Stimulated activated CD4-positive, alpha-beta T cell treated with anti-CD3 and anti-CD28 coated beads, Interleukin-2, amount 100 ng/mL, for 4 hours (primary cell): Measurements from ENCODE around the gene DENND4A.
"Not testable (repeated sequence)": the region's sequence is repeated elsewhere in the genome, so short reads cannot be mapped to it uniquely, and the experiment has no call there.

Source experiments
- DNase-seq: peaks from one replicate; pipeline ENCODE4 v3.0.0-alpha.2; 2020; ENCODE audit warnings: low read depth

The DENND4A gene

DNA sequence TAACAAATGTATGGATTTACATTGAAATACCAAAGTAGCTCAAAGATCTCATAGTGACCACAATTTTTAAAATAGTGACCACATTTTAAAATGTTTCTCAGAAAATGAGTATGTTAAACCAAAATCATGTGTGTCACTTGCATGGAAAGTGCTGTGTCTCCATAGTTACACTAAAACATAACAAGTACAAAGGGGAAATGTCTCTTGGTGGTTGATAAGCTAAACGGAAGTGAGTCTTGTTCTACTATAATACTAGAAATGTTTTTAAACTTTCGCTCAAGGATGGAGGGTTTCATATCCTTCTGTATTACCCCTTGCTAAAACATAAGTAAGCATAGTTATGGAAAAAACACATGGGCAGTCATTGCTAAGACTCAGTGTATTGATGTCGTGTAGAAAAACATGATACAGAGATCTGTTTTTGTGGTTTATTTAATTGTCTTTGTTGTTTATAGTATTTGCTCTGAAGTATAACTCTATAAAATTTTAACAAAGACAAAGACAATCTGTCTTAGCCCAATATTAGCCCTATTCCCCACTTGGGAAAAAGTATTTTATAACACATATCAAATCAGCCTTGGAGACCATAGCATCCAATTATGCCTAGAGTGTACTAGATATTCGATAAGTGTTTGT is 27.0 kb upstream of the DENND4A start:
- no peak for DNase-seq

DNA sequence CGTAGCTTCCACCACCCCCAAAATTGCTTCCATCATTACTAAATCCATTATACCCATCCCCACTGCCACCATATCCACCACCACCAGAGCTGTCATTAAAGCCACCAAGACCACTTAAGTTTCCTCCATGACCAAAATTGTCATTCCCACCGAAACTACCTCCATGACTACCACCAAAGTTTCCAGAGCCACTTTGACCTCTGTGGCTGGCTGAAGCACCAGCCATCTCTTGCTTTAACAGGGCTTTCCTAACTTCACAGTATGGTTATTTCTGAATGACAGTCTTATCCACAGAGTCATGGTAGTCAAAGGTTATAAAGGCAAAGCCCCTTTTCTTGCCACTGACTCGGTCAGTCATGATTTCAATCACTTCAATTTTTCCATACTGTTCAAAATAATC is 24.3 kb upstream of the DENND4A start:
- DNase-seq = no peak

GRCh38 chr15:65816008-65816407 is 23.9 kb upstream of the DENND4A start:
- DNase-seq = not testable (repeated sequence)

DNA sequence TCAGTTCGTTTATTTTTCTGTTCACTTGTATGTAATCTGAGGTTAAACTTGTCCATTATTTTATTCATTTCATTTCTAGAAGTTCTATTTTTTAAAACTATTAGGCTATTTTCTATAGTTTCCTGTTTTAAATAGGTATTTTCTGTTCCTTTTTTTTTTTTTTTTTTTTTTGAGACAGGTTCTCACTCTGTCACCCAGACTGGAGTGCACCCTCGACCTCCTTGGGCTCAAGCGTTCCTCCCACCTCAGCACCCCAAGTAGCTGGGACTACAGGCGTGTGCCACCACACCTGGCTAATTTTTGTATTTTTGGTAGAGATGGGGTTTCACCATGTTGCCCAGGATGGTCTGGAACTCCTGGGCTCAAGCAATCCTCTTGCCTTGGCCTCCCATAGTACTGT is 22.2 kb upstream of the DENND4A start:
- not testable (repeated sequence) for DNase-seq

- no peak for DNase-seq
Measured at GRCh38 chr15:65812916-65813315, 20.8 kb upstream of the DENND4A start.

- DNase-seq = no peak
Measured at GRCh38 chr15:65812467-65812866, 20.4 kb upstream of the DENND4A start.

GRCh38 chr15:65811835-65812234 is 19.7 kb upstream of the DENND4A start:
- no peak for DNase-seq

DNA sequence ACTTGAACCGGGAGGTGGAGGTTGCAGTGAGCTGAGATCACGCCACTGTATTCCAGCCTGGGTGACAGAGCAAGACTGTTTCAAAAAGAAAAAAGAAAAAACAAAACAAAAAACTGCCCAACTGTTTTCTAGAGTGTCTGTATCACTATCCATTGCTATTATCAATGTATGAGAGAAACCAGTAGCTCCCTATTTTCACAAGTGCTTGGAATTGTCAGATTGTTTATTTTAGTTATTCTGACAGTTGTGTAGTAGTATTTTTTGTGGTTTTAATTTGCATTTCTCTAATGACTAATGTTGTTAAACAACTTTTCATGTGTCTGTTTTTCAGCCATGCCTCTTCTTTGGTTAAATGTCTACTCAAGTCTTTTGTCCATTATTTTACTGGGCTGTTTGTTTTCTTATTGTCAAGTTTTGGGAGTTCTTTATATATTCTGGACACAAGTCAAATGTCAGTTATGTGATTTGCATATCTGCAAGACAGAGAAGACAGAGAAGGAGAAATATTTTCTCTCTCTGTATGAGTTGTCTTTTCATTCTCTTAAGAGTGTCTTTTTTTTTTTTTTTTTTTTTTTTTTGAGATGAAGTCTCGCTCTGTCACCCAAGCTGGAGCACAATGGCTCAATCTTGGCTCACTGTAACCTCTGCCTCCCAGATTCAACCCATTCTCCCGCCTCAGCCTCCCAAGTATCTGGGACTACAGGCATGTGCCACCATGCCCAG is 19.1 kb upstream of the DENND4A start:
- not testable (repeated sequence) for DNase-seq

DNA sequence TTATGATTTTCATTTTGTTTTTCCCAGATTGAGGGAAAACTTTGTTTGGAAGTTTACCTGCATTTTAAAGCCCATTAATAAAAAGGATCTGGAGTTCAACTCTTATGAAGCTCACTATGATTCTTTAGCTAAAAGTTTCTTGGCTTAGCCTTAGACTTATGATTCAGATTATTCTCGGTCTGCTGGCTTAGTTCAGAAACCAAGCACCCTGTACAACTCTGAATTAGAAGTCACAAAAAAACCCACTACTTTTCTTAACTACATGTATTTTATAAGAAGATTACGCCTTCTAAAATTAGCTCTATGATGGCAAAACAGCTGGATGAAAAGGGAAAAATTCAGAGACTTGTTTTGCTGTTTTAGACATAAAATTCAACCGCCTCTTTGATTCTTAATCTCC is 14.3 kb upstream of the DENND4A start:
- no peak for DNase-seq

GRCh38 chr15:65805019-65805745 is 13.1 kb upstream of the DENND4A start:
- no peak for DNase-seq

- DNase-seq = no peak
Measured at GRCh38 chr15:65804252-65804931, 12.3 kb upstream of the DENND4A start.

- DNase-seq = no peak
Measured at GRCh38 chr15:65801229-65801805, 9.2 kb upstream of the DENND4A start.

DNA sequence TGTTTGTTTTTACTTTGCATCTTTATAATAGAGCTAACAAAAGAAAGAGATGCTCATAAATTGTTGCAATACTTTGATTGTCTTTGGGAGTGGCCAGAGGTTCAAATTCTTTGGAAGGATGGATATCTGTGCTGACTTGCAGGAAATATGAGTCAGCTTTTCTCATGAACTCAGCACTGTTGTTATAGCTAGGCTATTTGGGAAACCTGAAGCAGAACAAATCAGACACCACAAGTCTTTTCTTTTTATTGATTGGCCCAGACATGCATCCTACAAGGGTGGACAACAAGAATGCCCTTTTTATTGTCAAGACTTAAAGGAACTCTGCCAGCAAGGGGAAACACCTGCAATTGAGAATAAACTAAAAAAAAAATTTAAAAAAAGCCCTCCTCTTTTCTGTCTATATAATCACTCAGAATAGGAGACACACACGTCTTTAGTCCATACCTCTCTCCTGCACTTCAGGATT is 4.6 kb upstream of the DENND4A start:
- DNase-seq = no peak

DNA sequence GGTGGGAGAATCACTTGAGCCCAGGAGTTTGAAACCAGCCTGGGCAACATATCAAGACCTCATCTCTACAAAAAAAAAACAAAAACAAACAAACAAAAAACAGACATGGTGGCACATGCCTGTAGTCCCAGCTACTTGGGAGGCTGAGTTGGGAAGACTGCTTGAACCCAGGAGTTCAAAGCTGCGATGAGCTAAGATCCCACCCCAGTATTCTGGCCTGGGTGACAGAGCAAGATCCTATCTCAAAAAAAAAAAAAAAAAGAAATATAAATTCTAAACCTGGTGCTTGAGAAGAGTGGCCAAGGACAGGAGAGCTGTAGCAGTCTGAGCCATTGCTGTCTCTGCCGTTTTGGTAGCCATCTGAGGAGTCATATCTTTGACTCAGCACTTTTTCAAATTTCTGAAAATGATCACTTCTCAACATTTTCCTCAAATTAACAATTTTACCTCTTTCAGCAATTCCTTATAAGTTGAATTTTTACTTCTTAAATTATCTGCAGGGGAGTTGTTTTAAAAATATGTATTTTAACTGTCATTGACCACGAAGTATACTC is 3.6 kb upstream of the DENND4A start:
- no peak for DNase-seq

GRCh38 chr15:65793818-65794104 is 1.7 kb upstream of the DENND4A start:
- DNase-seq = no peak

DNA sequence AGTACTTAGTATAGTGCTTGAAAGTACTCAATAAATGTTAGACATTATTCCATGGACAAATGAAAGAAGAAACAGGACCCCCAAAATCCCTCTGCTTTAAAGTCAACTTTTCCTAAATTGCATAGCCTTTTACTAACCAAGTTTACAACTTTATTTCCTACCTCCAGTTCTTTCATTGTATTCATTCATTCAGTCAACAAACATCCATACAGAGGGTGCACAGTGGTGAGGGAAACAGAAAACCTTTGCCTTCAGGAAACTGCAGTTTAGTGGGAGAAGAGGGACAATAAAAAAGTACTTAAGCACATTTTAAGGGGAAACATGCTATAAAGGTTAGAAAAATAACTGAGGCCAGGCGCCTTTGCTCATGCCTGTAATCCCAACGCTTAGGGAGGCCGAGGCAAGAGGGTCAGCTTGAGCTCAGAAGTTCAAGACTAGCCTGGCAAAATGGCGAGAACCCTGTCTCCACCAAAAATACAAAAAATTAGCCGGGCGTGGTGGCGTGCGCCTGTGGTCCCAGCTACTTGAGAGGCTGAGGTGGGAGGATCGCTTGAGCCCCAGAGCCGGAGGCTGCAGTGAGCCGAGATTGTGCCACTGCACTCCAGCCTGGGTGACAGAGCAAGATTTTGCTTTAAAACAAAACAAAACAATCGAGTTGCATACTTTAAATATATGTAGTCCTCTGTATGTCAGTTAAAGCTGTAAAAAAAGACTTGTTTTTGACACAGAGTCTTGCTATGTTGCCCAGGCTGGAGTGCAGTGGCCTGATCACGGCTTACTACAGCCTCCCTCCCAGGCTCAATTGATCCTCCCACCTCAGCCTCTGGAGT is 1.1 kb upstream of the DENND4A start:
- no peak for DNase-seq

- DNase-seq = peak; percentile 29
Measured at GRCh38 chr15:65791335-65792137, 557 bp downstream of the DENND4A start.

GRCh38 chr15:65790694-65791334 is 1.3 kb downstream of the DENND4A start:
- no peak for DNase-seq

- no peak for DNase-seq
Measured at GRCh38 chr15:65789759-65790425, 2.2 kb downstream of the DENND4A start.
